ENCODE results near the gene OR6B1.

DNA sequence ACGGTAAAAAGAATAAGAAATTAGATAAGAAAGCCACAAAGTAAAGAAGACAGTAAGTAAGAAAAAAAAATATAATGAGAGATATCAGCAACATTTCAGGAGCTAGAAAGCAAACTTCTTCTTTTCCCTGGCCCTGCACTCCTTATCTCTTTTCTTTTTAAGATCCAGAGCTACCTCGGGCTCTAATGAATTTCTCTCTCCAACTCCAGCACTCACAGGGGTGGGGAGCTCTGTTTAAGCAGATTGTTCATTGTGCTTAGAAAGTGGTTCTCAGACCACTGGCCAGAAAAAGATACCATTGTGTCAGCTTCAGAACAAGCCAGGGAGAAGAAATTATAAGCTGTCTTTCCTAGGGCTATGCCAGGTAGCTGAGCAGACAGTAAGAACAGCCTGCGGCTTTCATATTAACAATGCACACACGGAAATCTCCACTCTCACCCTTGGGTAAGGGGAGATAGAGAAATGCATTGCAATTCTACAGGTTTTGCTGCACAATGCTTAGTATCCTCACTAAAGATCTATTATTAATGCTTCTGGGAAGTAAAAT, 26.2 kb upstream of the OR6B1 start:
- TF ChIP-seq EP300 (IDR thresholded peaks at IDR 0.05; ENCODE audit: borderline replicate concordance) (no peak), CREB1 (IDR thresholded peaks at IDR 0.05; ENCODE audit: low read depth) (no peak), FOXM1 (IDR thresholded peaks at IDR 0.05; ENCODE audit: borderline replicate concordance, low read depth) (no peak), RAD21 (IDR thresholded peaks at IDR 0.05; ENCODE audit: low read depth) (no peak), MAX (IDR thresholded peaks at IDR 0.05) (no peak), NFIC (IDR thresholded peaks at IDR 0.05) (no peak), EGR1 (IDR thresholded peaks at IDR 0.05) (no peak), CEBPB (IDR thresholded peaks at IDR 0.05) (no peak), TCF12 (IDR thresholded peaks at IDR 0.05; ENCODE audit: low read depth) (no peak)
- TF ChIP-seq, protein P1, sequence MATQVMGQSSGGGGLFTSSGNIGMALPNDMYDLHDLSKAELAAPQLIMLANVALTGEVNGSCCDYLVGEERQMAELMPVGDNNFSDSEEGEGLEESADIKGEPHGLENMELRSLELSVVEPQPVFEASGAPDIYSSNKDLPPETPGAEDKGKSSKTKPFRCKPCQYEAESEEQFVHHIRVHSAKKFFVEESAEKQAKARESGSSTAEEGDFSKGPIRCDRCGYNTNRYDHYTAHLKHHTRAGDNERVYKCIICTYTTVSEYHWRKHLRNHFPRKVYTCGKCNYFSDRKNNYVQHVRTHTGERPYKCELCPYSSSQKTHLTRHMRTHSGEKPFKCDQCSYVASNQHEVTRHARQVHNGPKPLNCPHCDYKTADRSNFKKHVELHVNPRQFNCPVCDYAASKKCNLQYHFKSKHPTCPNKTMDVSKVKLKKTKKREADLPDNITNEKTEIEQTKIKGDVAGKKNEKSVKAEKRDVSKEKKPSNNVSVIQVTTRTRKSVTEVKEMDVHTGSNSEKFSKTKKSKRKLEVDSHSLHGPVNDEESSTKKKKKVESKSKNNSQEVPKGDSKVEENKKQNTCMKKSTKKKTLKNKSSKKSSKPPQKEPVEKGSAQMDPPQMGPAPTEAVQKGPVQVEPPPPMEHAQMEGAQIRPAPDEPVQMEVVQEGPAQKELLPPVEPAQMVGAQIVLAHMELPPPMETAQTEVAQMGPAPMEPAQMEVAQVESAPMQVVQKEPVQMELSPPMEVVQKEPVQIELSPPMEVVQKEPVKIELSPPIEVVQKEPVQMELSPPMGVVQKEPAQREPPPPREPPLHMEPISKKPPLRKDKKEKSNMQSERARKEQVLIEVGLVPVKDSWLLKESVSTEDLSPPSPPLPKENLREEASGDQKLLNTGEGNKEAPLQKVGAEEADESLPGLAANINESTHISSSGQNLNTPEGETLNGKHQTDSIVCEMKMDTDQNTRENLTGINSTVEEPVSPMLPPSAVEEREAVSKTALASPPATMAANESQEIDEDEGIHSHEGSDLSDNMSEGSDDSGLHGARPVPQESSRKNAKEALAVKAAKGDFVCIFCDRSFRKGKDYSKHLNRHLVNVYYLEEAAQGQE (IDR thresholded peaks at IDR 0.05; ENCODE audit: low read depth): no peak
- TF ChIP-seq, protein P2, sequence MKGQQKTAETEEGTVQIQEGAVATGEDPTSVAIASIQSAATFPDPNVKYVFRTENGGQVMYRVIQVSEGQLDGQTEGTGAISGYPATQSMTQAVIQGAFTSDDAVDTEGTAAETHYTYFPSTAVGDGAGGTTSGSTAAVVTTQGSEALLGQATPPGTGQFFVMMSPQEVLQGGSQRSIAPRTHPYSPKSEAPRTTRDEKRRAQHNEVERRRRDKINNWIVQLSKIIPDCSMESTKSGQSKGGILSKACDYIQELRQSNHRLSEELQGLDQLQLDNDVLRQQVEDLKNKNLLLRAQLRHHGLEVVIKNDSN (IDR thresholded peaks at IDR 0.05): no peak

All from Ishikawa (cell line).